Activated naive CD8-positive, alpha-beta T cell (primary cell): ENCODE results near the gene ZBTB9.
"Not testable (repeated sequence)": the region's sequence is repeated elsewhere in the genome, so short reads cannot be mapped to it uniquely, and the experiment has no call there.

Source experiments
- H3K27ac Mint-ChIP-seq: one replicate; pipeline ENCODE4 v1.8.0; 2021; ENCODE audit warnings: mixed read lengths
- H3K27me3 Mint-ChIP-seq: one replicate; pipeline ENCODE4 v1.8.0; 2021; ENCODE audit warnings: mixed read lengths
- H3K36me3 Mint-ChIP-seq: one replicate; pipeline ENCODE4 v1.8.0; 2021; ENCODE audit warnings: mixed read lengths
- H3K4me1 Mint-ChIP-seq: one replicate; pipeline ENCODE4 v1.8.0; 2021; ENCODE audit warnings: low read depth, mixed read lengths
- H3K4me3 Mint-ChIP-seq: one replicate; pipeline ENCODE4 v1.8.0; 2021; ENCODE audit warnings: mild to moderate bottlenecking, mixed read lengths
- H3K9me3 Mint-ChIP-seq: one replicate; pipeline ENCODE4 v1.8.0; 2021; ENCODE audit warnings: low read depth, mixed read lengths

The ZBTB9 gene

GRCh38 chr6:33458676-33459075, 4.3 kb downstream of the ZBTB9 start:
- Mint-ChIP-seq H3K9me3 (no peaks in the 10 kb centered on the region), H3K4me1 (peaks cover 18% of the 10 kb centered on the region), H3K36me3 (peaks cover 12% of the 10 kb centered on the region), H3K4me3 (no peak overlapping the region), H3K27me3 (no peaks in the 10 kb centered on the region), H3K27ac (no peak overlapping the region)

DNA sequence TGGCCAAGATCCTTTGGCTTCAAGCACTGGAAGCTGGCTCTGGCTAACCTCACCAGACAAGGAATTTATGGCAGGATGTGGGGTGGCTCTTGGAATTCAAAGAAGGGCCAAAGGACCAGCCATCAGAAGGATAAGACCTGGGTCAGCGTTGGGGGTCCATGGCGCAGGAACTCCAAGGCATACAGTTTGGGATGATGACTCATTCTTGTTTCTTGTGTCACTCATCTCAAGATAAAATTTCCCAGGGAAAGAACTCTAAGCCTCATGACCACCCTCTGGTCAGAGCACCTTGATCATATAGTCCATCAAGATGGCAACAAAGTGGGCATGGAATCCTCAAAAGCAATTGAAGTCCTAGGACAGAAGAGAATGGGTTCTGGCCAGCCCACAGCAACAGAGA, 4.8 kb downstream of the ZBTB9 start:
- no peak overlapping the region for H3K27ac Mint-ChIP-seq
- H3K9me3 Mint-ChIP-seq = no peaks in the 10 kb centered on the region
- peaks cover 12% of the 10 kb centered on the region for H3K36me3 Mint-ChIP-seq
- no peak overlapping the region for H3K4me3 Mint-ChIP-seq
- no peaks in the 10 kb centered on the region for H3K27me3 Mint-ChIP-seq
- H3K4me1 Mint-ChIP-seq = peaks cover 17% of the 10 kb centered on the region

- no peaks in the 10 kb centered on the region for H3K27me3 Mint-ChIP-seq
- no peaks in the 10 kb centered on the region for H3K4me1 Mint-ChIP-seq
- no peaks in the 10 kb centered on the region for H3K9me3 Mint-ChIP-seq
- H3K27ac Mint-ChIP-seq = no peak overlapping the region
- H3K4me3 Mint-ChIP-seq = no peak overlapping the region
- H3K36me3 Mint-ChIP-seq = no peaks in the 10 kb centered on the region
Observed at GRCh38 chr6:33466075-33466735, 11.8 kb downstream of the ZBTB9 start.

DNA sequence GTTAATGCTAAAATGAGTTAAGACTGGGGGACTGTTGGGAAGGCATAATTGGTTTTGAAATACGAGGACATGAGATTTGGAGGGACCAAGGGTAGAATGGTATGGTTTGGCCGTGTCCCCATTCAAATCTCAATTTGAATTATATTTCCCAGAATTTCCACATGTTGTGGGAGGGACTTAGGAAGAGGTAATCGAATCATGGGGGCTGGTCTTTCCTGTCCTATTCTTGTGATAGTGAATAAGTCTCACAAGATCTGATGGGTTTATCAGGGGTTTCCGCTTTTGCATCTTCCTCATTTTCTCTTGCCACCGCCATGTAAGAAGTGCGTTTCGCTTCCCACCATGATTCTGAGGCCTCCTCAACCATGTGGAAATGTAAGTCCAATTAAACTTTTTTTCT, 12.7 kb downstream of the ZBTB9 start:
- no peak overlapping the region for H3K27ac Mint-ChIP-seq
- H3K4me3 Mint-ChIP-seq = no peak overlapping the region
- no peaks in the 10 kb centered on the region for H3K4me1 Mint-ChIP-seq
- H3K36me3 Mint-ChIP-seq = no peaks in the 10 kb centered on the region
- H3K27me3 Mint-ChIP-seq = no peaks in the 10 kb centered on the region
- H3K9me3 Mint-ChIP-seq = no peaks in the 10 kb centered on the region

- H3K27me3 Mint-ChIP-seq = no peaks in the 10 kb centered on the region
- no peak overlapping the region for H3K4me3 Mint-ChIP-seq
- H3K27ac Mint-ChIP-seq = no peak overlapping the region
- H3K9me3 Mint-ChIP-seq = no peaks in the 10 kb centered on the region
- H3K36me3 Mint-ChIP-seq = no peaks in the 10 kb centered on the region
- no peaks in the 10 kb centered on the region for H3K4me1 Mint-ChIP-seq
Observed at GRCh38 chr6:33469661-33470060, 15.3 kb downstream of the ZBTB9 start.

DNA sequence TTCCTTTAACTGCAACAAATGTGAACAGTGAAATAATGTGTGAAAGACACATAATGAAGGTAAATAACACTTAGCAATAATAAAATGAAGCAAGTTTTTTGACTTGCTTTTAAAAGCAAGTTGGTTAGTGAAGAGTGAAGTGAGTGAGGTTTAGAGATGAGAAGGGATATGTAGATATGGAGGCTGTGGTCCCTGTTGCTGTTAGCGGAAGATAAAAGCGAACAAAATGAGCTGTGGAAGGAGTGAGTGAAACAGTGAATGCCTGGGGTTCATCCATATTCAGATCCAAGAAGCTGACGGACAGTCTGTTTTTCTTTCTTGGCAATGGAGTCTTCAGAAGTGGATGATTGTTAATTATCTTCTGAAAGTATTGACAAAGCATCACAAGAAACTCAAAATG, 23.5 kb downstream of the ZBTB9 start:
- Mint-ChIP-seq H3K9me3 (no peaks in the 10 kb centered on the region), H3K4me1 (no peaks in the 10 kb centered on the region), H3K27ac (no peak overlapping the region), H3K4me3 (no peak overlapping the region), H3K27me3 (no peaks in the 10 kb centered on the region), H3K36me3 (no peaks in the 10 kb centered on the region)

DNA sequence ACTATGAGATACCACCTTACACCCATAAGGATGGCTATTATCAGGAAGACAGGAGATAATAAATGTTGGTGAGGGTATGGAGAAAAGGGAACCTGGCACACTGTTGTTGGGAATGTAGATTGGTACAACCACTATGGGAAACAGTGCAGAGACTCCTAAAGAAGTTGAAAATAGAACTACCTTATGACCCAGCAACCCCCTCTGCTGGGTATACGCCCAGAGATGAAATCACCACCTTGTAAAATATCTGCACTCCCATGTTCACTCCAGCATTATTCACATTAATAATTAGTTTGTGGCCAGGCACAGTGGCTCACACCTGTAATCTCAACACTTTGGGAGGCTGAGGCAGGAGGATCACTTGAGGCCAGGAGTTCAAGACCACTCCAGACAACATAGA, 26.8 kb downstream of the ZBTB9 start:
- H3K4me3 Mint-ChIP-seq = no peak overlapping the region
- no peaks in the 10 kb centered on the region for H3K4me1 Mint-ChIP-seq
- no peak overlapping the region for H3K27ac Mint-ChIP-seq
- H3K9me3 Mint-ChIP-seq = no peaks in the 10 kb centered on the region
- H3K36me3 Mint-ChIP-seq = no peaks in the 10 kb centered on the region
- no peaks in the 10 kb centered on the region for H3K27me3 Mint-ChIP-seq

DNA sequence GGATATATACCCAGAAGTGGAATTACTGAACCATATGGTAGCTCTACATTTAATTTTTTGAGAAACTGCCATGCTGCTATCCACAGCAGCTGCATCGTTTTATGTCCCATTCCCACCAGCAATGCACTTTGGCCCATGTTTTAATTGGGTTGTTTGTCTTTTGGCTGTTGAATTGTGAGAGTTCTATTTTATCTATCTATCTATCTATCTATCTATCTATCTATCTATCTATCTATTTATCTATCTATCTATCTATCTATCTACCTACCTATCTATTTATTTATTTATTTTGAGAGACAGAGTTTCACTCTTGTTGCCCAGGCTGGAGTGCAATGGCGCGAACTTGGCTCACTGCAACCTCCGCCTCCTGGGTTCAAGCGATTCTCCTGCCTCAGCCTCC, 28.2 kb downstream of the ZBTB9 start:
- H3K4me3 Mint-ChIP-seq, H3K4me1 Mint-ChIP-seq, H3K36me3 Mint-ChIP-seq, H3K27ac Mint-ChIP-seq, H3K9me3 Mint-ChIP-seq, H3K27me3 Mint-ChIP-seq: not testable (repeated sequence)

DNA sequence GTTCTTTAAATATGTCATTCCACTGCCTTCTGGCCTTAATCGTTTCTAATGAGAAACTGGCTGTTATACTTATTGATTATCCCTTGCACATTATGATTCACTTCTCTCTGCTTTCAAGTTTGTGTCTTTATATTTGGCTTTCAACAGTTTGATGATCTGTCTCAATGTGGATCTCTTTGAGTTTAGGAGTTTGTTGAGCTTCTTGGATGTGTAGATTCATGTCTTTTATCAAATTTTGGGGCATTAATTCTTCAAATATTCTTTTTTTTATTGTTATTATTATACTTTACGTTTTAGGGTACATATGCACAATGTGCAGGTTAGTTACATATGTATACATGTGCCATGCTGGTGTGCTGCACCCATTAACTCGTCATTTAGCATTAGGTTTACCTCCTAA, 29.3 kb downstream of the ZBTB9 start:
- H3K4me1 Mint-ChIP-seq = no peaks in the 10 kb centered on the region
- H3K27ac Mint-ChIP-seq = no peak overlapping the region
- no peaks in the 10 kb centered on the region for H3K9me3 Mint-ChIP-seq
- H3K36me3 Mint-ChIP-seq = no peaks in the 10 kb centered on the region
- H3K27me3 Mint-ChIP-seq = no peaks in the 10 kb centered on the region
- H3K4me3 Mint-ChIP-seq = no peak overlapping the region

- not testable (repeated sequence) for H3K4me3 Mint-ChIP-seq, H3K27me3 Mint-ChIP-seq, H3K4me1 Mint-ChIP-seq, H3K9me3 Mint-ChIP-seq, H3K27ac Mint-ChIP-seq, H3K36me3 Mint-ChIP-seq
Observed at GRCh38 chr6:33484673-33485262, 30.4 kb downstream of the ZBTB9 start.

- not testable (repeated sequence) for H3K4me1 Mint-ChIP-seq, H3K4me3 Mint-ChIP-seq, H3K36me3 Mint-ChIP-seq, H3K9me3 Mint-ChIP-seq, H3K27ac Mint-ChIP-seq, H3K27me3 Mint-ChIP-seq
Observed at GRCh38 chr6:33485680-33486079, 31.3 kb downstream of the ZBTB9 start.

- Mint-ChIP-seq H3K36me3 (no peaks in the 10 kb centered on the region), H3K27me3 (peaks cover 3% of the 10 kb centered on the region), H3K9me3 (no peaks in the 10 kb centered on the region), H3K4me1 (peaks cover 1% of the 10 kb centered on the region), H3K4me3 (no peak overlapping the region), H3K27ac (no peak overlapping the region)
Observed at GRCh38 chr6:33488339-33488738, 34.0 kb downstream of the ZBTB9 start.

- H3K36me3 Mint-ChIP-seq = no peaks in the 10 kb centered on the region
- no peak overlapping the region for H3K27ac Mint-ChIP-seq
- peaks cover 3% of the 10 kb centered on the region for H3K27me3 Mint-ChIP-seq
- H3K4me3 Mint-ChIP-seq = no peak overlapping the region
- H3K9me3 Mint-ChIP-seq = no peaks in the 10 kb centered on the region
- H3K4me1 Mint-ChIP-seq = peaks cover 1% of the 10 kb centered on the region
Observed at GRCh38 chr6:33490198-33490597, 35.8 kb downstream of the ZBTB9 start.

- H3K27ac Mint-ChIP-seq = no peak overlapping the region
Observed at GRCh38 chr6:33490621-33491020, 36.2 kb downstream of the ZBTB9 start.

GRCh38 chr6:33492093-33492492, 37.7 kb downstream of the ZBTB9 start:
- peaks cover 3% of the 10 kb centered on the region for H3K27me3 Mint-ChIP-seq
- no peaks in the 10 kb centered on the region for H3K36me3 Mint-ChIP-seq
- no peaks in the 10 kb centered on the region for H3K9me3 Mint-ChIP-seq
- peaks cover 1% of the 10 kb centered on the region for H3K4me1 Mint-ChIP-seq
- H3K4me3 Mint-ChIP-seq = no peak overlapping the region
- H3K27ac Mint-ChIP-seq = no peak overlapping the region

More at GRCh38 chr6:33490621-33491020, 36.2 kb downstream of the ZBTB9 start:
- H3K9me3 Mint-ChIP-seq = no peaks in the 10 kb centered on the region
- peaks cover 1% of the 10 kb centered on the region for H3K4me1 Mint-ChIP-seq
- H3K36me3 Mint-ChIP-seq = no peaks in the 10 kb centered on the region
- H3K4me3 Mint-ChIP-seq = no peak overlapping the region
- peaks cover 3% of the 10 kb centered on the region for H3K27me3 Mint-ChIP-seq

- no peaks in the 10 kb centered on the region for H3K4me1 Mint-ChIP-seq
- H3K9me3 Mint-ChIP-seq = no peaks in the 10 kb centered on the region
- H3K36me3 Mint-ChIP-seq = no peaks in the 10 kb centered on the region
- H3K4me3 Mint-ChIP-seq = no peak overlapping the region
- no peaks in the 10 kb centered on the region for H3K27me3 Mint-ChIP-seq
- H3K27ac Mint-ChIP-seq = no peak overlapping the region
Observed at GRCh38 chr6:33497157-33497556, 42.8 kb downstream of the ZBTB9 start.
